Middle frontal gyrus (tissue), 1 donor: ENCODE measurements around the gene IL1RAPL1.
"Not testable (repeated sequence)": the region's sequence is repeated elsewhere in the genome, so short reads cannot be mapped to it uniquely, and the experiment has no call there.

ENCODE experiments used
- DNase-seq: peaks from one replicate; pipeline ENCODE4 v3.0.0-alpha.2; 2015; ENCODE audit warnings: low spot score; ENCODE audit errors: extremely low spot score

IL1RAPL1 gene

DNA sequence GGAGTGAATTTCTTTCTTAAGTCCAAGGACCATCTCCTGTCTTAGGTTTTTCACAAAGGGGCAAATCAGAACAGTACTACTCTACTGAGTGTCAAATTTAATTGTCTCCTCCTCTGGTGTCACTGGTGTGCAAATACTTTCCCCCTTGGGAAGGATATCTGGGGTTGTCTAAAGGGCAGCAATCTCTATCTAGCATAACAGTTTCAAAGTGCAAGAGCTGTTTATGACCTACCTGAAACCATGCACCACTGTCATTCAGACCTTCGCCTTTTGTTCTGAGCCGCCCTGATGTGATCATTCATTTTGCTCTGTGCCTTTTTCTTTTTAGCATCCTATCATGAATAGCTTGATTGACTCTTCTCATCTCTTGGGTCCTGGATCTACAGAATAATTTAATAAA is 39.3 kb downstream of the IL1RAPL1 start:
- DNase-seq, result no peak

DNA sequence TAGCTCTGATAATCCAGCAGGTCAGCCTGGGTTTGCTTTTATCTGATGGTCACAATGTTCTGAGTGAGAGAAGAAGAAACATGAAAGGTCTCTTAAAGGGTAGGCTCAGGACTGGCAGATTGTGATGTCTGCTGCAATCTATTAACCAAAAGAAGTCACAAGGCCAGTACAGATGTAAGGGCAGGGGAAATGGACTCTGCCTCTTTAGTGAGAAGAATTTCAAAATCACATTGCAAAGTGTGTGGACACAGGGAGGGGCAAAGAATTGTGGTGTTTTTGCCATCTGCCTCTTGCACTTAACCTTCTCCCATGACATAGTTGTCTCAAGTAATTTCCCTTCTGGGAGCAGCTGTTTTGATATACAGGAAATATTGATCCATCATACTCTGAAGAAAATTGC is 40.9 kb downstream of the IL1RAPL1 start:
- DNase-seq, result no peak

DNA sequence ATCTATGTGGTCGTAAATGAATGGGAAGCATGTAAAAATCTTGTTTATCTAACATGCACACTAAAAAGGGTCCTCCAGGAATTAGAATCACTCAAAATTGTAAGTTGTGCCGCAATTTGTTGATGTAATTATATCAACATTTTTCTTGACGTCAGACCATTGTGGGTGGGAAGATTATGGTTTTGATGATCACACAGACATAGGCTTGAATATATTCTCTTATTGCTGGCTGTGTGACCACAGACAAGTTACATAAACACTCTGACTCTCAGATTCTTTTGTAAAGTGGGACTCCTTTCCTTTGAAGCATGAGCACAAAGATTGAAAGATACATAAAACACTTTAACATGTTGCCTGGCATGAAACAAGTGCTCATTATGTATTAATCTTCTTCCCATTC is 51.5 kb downstream of the IL1RAPL1 start:
- DNase-seq, result no peak

DNA sequence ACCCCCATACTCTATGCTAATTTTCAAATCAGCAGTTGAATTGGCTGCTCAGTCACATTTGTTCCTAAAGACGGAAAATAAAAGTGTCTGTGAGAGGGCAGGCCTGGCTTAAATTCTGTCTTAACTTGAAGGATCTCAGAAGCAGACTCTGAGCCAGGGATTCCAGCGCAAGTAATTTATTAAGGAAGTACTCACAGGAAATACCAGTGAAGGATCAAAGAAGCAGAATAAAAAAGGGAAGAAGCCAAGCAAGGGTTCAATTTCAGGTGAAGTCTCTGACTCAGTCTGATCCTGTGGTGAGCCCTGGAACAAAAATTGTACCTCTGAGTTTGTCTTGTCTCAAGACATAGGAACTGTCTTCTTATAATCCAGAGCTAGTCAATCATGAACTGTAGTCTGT is 52.2 kb downstream of the IL1RAPL1 start:
- no peak for DNase-seq

DNA sequence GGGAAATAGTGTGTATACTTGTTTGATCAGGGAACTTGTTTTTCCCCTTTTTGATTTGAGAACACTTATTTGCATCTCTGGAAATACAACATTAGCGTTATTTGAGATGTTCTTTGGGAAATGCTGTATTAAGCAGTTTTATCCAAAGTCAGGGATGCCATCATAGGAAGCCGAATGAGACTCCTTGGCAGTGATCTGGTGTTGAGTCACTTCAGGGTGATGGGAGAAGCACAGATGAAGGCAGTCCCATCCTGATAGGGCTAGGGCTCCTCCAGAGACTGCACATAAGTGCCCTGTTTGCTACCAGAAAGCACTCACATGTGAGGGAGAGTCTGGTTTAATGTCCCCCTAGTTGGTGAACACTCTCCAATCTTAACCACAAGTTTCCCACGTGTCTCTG is 62.3 kb downstream of the IL1RAPL1 start:
- DNase-seq, result no peak

DNA sequence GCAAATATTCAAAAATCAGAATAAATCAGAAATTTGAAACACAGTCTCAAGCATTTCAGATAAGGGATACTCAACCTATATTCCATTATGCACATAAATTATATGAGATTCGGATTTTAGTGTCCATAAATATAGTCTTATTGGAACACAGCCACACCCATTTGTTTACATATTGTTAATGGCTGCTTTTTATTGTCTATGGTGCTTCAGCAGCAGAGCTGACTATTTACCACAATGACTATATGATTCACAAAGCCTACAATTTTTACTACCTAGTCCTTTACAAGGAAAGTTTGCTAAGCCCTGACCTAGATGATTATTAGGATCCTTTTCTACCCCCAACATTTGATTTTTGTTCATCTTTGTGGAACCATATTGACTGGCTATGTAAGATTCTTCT is 63.9 kb downstream of the IL1RAPL1 start:
- DNase-seq, result no peak

DNA sequence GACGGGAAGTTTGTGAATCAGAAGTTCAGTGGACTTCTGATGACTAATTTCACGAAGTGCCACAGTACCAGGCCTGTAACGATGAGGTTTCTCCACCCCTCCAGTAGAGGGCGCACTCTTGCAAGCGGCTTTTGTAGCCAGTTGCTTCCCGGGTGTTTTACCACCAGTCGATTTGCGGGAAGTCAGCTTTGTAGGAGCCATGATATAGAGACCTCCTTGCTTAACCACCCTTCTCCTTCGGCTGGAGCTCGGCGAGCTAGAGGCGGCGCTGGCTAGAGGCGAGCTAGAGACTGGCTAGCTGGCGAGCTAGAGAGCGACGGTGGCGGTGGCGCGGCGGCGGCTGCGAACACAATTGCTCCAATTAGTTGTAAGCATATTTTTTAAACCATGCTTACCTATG is 72.0 kb downstream of the IL1RAPL1 start:
- no peak for DNase-seq

DNA sequence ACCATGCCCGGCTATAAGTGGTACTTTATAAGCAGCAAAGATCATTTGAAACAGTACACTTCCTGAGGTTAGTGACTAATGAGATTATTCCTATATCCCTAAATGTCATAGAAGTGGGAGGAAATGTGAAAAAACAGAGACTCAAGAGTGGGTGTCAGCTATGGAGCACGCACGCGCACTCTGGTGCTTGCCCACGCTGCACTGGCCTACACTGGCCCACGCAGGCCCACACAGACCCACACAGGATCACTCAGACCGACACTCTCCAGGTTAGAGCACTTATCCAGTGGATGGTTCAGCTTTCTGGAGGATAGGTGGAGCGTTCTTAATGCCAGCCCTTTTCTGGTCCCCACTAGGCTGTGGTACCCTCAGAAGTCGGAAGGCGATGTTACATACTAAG is 78.5 kb downstream of the IL1RAPL1 start:
- no peak for DNase-seq

DNA sequence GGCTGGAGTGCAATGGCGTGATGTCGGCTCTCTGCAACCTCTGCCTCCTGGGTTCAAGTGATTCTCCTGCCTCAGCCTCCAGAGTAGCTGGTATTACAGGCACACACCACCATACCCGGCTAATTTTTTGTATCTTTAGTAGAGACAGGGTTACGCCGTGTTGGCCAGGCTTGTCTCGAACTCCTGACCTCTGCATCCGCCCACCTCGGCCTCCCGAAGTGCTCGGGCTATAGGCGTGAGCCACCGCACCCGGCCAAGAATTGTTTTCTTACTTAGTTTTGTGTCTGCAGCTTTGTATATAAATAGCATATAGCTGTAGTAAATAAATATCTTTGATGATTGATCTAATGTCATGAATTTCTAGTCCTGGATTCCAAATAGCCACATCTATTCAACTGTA is 81.1 kb downstream of the IL1RAPL1 start:
- no peak for DNase-seq

DNA sequence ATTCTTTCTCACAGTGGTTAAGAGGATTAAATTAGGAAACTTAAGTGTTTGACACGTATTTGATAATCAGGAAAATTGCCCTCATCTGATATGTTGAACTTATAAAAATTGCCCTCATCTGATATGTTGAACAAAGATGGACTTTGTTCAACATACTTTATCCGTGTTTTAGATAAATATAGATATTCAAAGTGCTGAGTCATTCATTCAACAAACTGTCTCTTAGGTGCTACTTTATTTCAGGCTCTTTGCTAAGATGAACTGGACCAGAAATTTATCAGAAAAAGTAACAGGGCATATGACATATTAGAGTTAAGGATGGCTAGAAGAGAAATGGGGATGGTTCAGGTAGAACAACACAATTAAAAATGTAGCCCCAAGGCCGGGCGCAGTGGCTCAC is 81.7 kb downstream of the IL1RAPL1 start:
- no peak for DNase-seq

DNA sequence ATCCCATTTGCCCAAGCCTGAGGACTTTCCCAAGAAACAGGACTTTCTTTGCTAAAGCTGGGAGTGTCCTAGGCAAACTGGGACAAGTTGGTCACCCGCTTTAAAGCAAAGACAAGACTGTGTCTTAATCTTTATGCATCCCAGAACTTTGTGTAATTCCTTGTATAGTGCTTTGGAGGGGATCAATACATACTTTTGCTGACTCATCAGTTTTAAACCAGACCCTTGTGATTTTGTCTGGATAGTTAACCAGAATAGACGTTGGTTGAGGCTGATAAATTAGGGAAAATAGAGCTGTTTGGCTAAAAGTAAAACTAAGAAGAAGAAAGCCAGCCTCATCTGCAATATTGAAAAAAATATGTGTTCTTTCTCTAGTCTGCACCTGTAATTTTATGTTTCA is 82.8 kb downstream of the IL1RAPL1 start:
- no peak for DNase-seq

DNA sequence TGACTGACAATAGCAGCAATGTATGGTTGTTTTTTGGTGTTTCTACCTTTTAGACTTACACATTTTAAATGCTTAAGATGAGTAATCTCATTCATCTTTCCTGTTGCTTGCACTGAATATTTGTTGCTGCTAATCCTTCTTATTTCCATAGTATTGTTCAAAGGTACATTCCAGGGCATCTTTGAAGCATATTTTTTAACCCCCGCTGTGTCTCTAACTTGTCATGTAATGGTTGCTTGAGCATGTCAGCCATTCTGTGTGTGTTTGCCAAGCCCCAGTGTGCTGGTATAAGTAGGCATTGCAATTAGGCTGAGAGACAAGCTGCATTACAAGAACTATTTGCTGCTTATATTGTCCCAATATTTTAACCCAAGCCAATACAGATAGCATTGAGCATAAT is 87.9 kb downstream of the IL1RAPL1 start:
- DNase-seq, result no peak

DNA sequence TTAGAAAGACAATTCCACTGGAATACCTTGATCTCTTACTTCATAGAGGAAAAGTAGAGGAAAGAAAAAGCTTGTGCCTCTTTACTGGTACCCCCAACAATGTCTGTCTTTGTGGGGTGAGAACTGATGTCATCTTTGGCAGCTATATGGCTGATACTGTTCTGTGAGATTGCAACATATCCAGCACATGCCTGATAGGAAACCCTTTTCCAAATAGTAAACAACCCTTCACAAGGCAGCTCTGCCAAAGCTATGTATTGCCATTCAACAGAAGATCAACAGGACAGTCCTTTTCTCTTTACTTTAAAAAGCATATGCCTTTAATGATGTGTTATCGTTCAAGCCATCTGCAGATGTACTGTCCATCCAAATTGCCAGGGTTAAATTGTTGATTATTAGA is 105.9 kb downstream of the IL1RAPL1 start:
- peak; percentile 16 for DNase-seq

DNA sequence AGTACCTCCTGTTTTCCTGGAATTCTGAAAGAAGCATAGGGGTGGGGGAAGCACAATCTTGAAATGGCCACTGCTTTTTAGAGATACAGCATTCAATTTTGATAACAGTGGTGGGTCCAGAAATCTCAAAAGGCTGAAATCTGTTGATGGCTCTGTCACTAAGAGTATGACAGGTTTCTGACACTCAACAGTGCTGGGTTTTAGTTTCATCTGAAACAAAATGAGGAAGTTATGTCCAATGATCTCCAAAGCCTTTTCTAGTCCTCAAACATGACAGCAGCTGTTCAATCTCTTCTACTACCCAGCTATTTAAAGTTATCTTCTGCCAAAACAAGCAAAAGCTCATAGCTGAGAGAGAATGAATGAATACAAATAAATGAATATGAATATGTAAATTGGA is 110.5 kb downstream of the IL1RAPL1 start:
- DNase-seq, result no peak

DNA sequence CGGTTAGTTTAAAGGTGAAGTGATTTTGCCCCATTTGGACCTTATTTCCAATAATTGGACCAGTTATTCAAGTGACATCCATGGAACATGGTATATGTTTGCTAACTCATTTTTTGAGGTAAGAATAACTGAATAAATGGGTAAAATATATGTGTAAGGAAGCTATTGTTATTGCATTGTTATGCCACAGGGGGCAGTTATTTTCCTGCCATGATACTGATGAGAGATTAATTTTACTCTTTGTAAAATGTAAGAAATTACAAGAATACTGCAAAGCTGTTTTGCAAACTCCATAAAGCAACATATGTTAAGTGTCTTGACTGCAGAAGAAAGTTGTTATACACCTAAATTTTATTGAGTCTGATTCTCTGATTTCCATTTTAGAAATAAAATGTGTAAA is 114.0 kb downstream of the IL1RAPL1 start:
- no peak for DNase-seq

DNA sequence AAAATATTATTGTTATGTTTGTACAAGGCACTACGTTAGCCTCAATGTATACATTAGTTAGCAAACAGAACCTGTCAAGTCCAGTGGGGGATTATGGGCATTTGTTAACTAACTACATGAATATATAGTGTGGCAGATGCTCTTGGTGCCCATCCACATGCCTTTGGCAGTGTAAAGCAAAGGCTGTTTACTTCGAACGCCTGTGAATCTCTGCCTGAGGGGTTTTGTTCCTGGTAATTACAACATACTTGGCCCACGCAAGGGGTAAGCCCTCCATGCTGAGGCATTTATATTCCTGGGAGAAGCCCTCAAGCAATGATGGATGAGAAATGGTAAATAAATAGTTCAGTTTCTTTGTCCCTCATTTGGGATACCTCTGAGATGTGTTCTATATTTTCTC is 119.7 kb downstream of the IL1RAPL1 start:
- DNase-seq, result no peak

DNA sequence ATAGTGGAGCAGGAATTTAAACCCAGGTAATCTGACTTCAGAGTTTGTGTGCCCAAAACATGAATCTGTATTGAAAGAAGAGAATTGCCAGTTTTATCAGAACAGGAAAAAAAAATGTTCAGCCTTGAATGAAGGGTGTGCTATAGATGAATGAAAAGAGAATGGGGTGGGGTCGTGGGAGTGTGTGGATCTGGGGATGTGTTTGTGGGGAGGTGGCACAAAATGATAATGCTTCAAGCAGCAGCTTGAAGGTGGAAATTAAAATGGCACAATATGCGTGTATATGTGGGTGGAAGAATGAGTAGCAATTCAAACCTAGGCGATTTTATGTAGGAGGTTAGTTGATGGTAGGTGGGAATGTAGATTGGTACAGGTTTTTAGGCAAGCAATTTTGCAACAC is 122.2 kb downstream of the IL1RAPL1 start:
- no peak for DNase-seq

DNA sequence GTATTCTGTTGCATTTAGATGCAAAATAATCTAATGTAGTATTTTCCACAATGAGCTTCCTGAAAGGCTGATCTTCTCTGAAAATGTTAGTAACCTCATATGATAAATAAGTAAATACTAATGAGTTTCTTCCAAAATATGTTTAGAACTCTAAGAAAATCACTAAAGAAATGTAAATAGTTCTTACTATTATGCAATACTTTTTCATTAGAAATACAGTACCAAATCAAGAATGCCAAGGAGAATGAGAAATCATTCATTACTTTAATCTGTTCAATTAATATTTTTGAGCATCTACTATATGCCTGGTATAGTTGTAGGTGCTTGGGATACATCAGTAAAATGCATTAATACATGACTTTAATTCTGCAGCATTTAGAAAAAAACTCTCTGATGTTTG is 130.6 kb downstream of the IL1RAPL1 start:
- DNase-seq, result no peak

DNA sequence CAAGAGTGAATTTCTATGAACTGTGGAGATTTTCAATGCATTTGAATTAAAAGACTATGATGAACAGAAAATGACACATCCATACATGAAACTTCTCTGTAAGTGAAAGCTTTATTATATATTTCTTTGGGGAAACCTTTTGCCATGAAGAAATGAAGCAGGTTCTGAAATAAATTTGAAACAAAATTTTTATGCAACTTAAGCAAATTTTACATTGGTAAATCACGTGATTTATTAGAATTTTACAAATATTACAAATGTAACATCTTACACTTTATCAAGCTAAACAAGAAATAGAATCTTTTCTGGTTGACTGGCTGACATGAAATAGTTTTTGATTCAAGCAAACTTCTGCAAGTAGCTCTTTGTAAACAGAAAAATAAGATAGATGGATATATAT is 131.2 kb downstream of the IL1RAPL1 start:
- DNase-seq, result no peak

DNA sequence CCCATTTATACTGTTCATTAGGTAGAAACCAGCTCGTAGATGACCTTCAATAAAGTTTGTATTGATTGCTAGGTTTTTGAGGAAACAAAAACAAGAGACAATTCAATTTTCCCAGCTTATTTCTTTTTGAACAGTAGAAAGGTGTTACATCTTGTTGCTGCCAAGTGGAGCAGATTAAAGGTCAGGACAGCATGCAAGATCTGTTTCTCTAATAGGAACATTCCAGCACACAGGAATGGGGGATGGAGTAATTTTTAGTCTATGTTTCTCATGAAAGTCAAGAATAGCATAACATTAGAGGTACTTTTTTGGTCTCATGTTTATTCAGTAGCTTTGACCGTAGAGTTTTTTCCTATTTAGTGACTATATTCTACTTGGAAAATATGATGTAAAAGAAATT is 132.4 kb downstream of the IL1RAPL1 start:
- no peak for DNase-seq

DNA sequence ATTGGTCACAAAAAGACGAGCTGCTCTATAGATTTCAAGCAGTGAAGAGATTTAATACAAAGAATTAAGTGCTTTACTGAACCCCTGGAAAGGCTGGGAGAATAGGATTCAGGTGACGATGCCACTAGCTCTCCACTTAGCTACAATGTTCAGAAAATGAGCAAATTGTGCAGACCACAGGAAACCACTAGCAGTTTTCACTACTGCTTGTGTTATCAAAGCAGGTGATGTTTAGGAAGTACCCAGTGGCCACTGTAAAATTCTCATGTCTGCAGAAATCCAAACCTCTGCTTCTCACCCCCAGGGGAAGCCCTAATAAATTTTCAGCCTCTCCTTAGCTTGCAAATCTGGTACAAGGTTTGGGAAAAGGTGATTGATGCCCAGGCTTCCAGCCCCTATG is 165.1 kb downstream of the IL1RAPL1 start:
- no peak for DNase-seq

DNA sequence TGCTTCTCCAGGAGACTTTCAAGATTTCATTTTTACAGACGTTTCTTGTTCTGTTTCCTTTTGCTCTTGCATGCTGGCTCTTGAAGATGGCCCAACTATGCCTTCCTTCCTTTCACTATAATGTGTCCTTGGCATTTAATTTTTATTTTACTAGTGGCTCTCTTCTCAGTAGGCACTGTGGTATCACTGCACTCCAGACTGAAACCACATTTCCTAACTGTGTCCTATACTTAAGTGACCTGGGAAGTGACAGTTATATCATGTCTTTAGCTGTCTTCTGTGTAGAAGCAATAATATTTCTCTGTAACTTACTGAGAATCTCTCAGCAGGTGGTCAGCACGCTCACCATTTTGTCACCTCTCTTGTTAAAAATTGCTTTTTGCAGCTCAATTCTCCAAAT is 168.9 kb downstream of the IL1RAPL1 start:
- DNase-seq, result no peak

DNA sequence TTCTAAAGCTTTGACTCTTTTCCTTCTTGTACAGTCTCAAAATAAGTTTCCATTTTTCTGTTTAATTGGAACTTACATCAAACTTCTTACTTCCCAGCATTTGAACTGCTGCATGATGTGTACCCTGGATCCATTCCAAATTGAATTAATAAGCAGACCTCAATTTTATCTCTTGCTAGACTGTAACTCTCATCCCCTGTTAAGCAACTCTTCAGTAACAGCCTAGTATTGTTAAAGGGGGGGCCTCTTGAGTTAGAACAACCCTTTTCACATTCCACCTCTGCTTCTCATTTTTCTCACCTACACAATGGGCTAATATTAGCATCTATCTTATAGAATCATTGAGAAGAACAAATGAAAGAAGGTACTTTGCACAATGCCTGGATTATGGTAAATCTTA is 169.4 kb downstream of the IL1RAPL1 start:
- DNase-seq, result no peak

DNA sequence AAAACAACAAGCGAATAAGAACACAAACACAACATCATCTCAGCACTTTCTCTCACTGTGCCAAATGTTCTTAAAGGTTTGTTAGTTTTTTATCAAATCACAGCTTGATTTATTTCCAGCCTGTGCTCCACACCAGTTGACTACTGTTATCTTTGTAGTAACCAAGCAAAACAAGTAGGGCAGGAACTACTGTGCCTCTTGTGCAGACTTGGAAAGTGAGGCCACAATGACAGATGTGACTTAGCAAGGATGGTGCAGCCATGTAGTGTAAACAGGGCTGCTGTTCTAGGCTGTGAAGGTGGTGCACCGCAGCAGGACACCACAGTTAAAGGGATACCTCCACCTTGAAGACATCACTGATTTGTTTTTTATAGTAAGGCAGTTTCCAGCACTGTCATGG is 170.0 kb downstream of the IL1RAPL1 start:
- DNase-seq, result no peak

DNA sequence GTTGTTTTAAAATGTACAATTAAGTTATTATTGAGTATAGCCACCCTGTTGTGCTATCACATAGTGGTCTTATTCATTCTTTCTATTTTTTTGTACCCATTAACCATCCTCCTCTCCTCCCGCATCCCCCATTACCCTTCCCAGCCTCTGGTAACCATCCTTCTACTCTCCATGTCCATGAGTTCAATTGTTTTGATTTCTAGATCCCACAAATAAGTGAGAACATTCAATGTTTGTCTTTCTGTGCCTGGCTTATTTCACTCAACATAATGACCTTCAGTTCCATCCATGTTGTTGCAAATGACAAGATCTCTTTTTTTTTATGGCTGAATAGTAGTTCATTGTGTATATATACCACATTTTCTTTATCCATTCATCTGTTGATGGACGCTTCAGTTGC is 179.3 kb downstream of the IL1RAPL1 start:
- DNase-seq, result not testable (repeated sequence)
